IMR-90 (cell line): ENCODE results near the gene MRTFA. TPM values are rescaled to one million over a fixed set of nuclear protein-coding genes. Genes with fewer than 3 reads are reported as not detected.

Experiments used
- ATAC-seq: fragments of 200-7000 bp; cut with Tn5 transposase; 2 replicates; pipeline ENCODE4 v1.9.1; 2020; ENCODE audit warnings: low read depth, mild to moderate bottlenecking, moderate library complexity
- BruUV-seq: library from RNA; stranded (reverse); fragments of 400-500 nt; replicated peaks from 2 replicates; lab custom pipeline; 2021; lab: Mats Ljungman, UMichigan
- CTCF ChIA-PET: fragments of 300-600 bp; formaldehyde crosslinking; extraction: SDS; loops from one replicate; lab custom pipeline; 2021; ENCODE audit warnings: antibody characterized with exemption; lab: Yijun Ruan, JAX
- POLR2A ChIA-PET: fragments of 300-600 bp; sonication (Branson Sonifier 250); formaldehyde crosslinking; loops from one replicate; lab custom pipeline; 2022; ENCODE audit warnings: antibody characterized with exemption; ENCODE audit not compliant: unreplicated experiment; lab: Charles Lee
- DNase-seq: peaks from one replicate; pipeline ENCODE4 v3.0.0; 2013
- H2AFZ ChIP-seq: replicated peaks from 2 replicates; pipeline ENCODE3; 2013; ENCODE audit warnings: low read length, mild to moderate bottlenecking; ENCODE audit not compliant: poor library complexity
- H2AK5ac ChIP-seq: 2 replicates; pipeline ENCODE4 v1.6.1; 2013; ENCODE audit warnings: low read depth, low read length, inconsistent platforms
- H2AK9ac ChIP-seq: replicated peaks from 2 replicates; pipeline ENCODE3; 2013; ENCODE audit warnings: mild to moderate bottlenecking, low read depth, low read length, moderate library complexity; ENCODE audit not compliant: poor library complexity
- H2BK120ac ChIP-seq: 2 replicates; pipeline ENCODE4 v1.6.1; 2013; ENCODE audit warnings: low read depth, low read length, inconsistent platforms
- H2BK15ac ChIP-seq: 3 replicates; pipeline ENCODE4 v1.6.1; 2013; ENCODE audit warnings: low read depth, low read length, inconsistent platforms
- H2BK20ac ChIP-seq: 2 replicates; pipeline ENCODE4 v1.6.1; 2013; ENCODE audit warnings: low read depth, mild to moderate bottlenecking, inconsistent platforms, low read length, moderate library complexity
- H2BK5ac ChIP-seq: 2 replicates; pipeline ENCODE4 v1.6.1; 2013; ENCODE audit warnings: mild to moderate bottlenecking, low read depth, low read length, inconsistent platforms; ENCODE audit not compliant: poor library complexity, severe bottlenecking
- H3K14ac ChIP-seq: replicated peaks from 2 replicates; pipeline ENCODE4 v1.6.1; 2013; ENCODE audit warnings: low read depth, low read length, inconsistent platforms
- H3K18ac ChIP-seq: 2 replicates; pipeline ENCODE4 v1.6.1; 2013; ENCODE audit warnings: low read depth, low read length, control low read depth
- H3K23ac ChIP-seq: 2 replicates; pipeline ENCODE4 v1.6.1; 2013; ENCODE audit warnings: low read depth, low read length, inconsistent platforms
- H3K27ac ChIP-seq: 2 replicates; pipeline ENCODE4 v1.5.1; 2013; ENCODE audit warnings: mild to moderate bottlenecking, control low read depth, low read length; ENCODE audit not compliant: insufficient read depth
- H3K27me3 ChIP-seq: 2 replicates; pipeline ENCODE4 v1.6.1; 2013; ENCODE audit warnings: low read length; ENCODE audit not compliant: control insufficient read depth, insufficient read depth
- H3K36me3 ChIP-seq: 2 replicates; pipeline ENCODE4 v1.6.1; 2013; ENCODE audit warnings: low read length, mixed read lengths; ENCODE audit not compliant: control insufficient read depth, insufficient read depth
- H3K4ac ChIP-seq: 2 replicates; pipeline ENCODE4 v1.6.1; 2013; ENCODE audit warnings: low read depth, low read length, inconsistent platforms
- H3K4me1 ChIP-seq: 2 replicates; pipeline ENCODE4 v1.6.1; 2013; ENCODE audit warnings: low read length, mixed read lengths; ENCODE audit not compliant: control insufficient read depth, insufficient read depth
- H3K4me2 ChIP-seq: 2 replicates; pipeline ENCODE4 v1.6.1; 2013; ENCODE audit warnings: low read depth, mild to moderate bottlenecking, control low read depth, low read length, moderate library complexity
- H3K4me3 ChIP-seq: 2 replicates; pipeline ENCODE4 v1.5.1; 2013; ENCODE audit warnings: low read depth, mild to moderate bottlenecking, control low read depth, low read length, moderate library complexity; ENCODE audit not compliant: insufficient read depth
- H3K56ac ChIP-seq: 2 replicates; pipeline ENCODE4 v1.6.1; 2013; ENCODE audit warnings: low read length, inconsistent platforms; ENCODE audit not compliant: insufficient read depth; ENCODE audit errors: extremely low read depth
- H3K79me1 ChIP-seq, 2 experiments: 2 replicates each; pipeline ENCODE4 v1.6.1; 2013; ENCODE audit warnings: low read length in 2 of 2, inconsistent platforms in 1 of 2, low read depth in 1 of 2
- H3K9ac ChIP-seq: 2 replicates; pipeline ENCODE4 v1.6.1; 2013; ENCODE audit warnings: low read depth, low read length, control low read depth
- H3K9me1 ChIP-seq: 2 replicates; pipeline ENCODE4 v1.6.1; 2013; ENCODE audit warnings: low read length, inconsistent platforms; ENCODE audit not compliant: insufficient read depth
- H3K9me3 ChIP-seq: 2 replicates; pipeline ENCODE4 v1.6.1; 2013; ENCODE audit warnings: low read length; ENCODE audit not compliant: control insufficient read depth, insufficient read depth
- H4K20me1 ChIP-seq: 2 replicates; pipeline ENCODE4 v1.6.1; 2013; ENCODE audit warnings: low read length, inconsistent platforms; ENCODE audit not compliant: insufficient read depth
- H4K5ac ChIP-seq: 2 replicates; pipeline ENCODE4 v1.6.1; 2013; ENCODE audit warnings: mild to moderate bottlenecking, low read depth, low read length, control low read depth
- H4K8ac ChIP-seq, 2 experiments: 2 replicates each; pipeline ENCODE4 v1.6.1; 2013; ENCODE audit warnings: low read depth in 2 of 2, low read length in 2 of 2, control low read depth in 1 of 2, inconsistent platforms in 1 of 2
- H4K91ac ChIP-seq: 2 replicates; pipeline ENCODE4 v1.6.1; 2013; ENCODE audit warnings: low read depth, low read length, inconsistent platforms; ENCODE audit not compliant: insufficient read depth
- BHLHE40 ChIP-seq: fragments of 150-350 bp; IDR thresholded peaks from 2 replicates; pipeline ENCODE4 v1.6.1; 2016; ENCODE audit warnings: mild to moderate bottlenecking, low read depth, low read length
- CHD1 ChIP-seq: IDR thresholded peaks from 2 replicates; pipeline ENCODE4 v1.6.1; 2012; ENCODE audit warnings: low read depth, low read length, improper control_type of control experiment
- MAFK ChIP-seq: IDR thresholded peaks from 2 replicates; pipeline ENCODE4 v1.6.1; 2012; ENCODE audit warnings: low read depth, low read length, improper control_type of control experiment
- MAZ ChIP-seq: IDR thresholded peaks from 2 replicates; pipeline ENCODE4 v1.6.1; 2012; ENCODE audit warnings: low read depth, mild to moderate bottlenecking, low read length, improper control_type of control experiment, moderate library complexity, borderline replicate concordance
- MXI1 ChIP-seq: IDR thresholded peaks from 2 replicates; pipeline ENCODE4 v1.6.1; 2012; ENCODE audit warnings: low read depth, mild to moderate bottlenecking, low read length, moderate library complexity, borderline replicate concordance
- NFE2L2 ChIP-seq: fragments of 150-350 bp; IDR thresholded peaks from 2 replicates; pipeline ENCODE4 v1.6.1; 2016; ENCODE audit warnings: low read depth, mild to moderate bottlenecking, low read length
- POLR2A ChIP-seq: IDR thresholded peaks from 2 replicates; pipeline ENCODE4 v1.6.1; 2012; ENCODE audit warnings: mild to moderate bottlenecking, low read depth, low read length
- RAD21 ChIP-seq: IDR thresholded peaks from 2 replicates; pipeline ENCODE4 v1.6.1; 2012; ENCODE audit warnings: low read length, improper control_type of control experiment
- RCOR1 ChIP-seq: IDR thresholded peaks from 2 replicates; pipeline ENCODE4 v1.6.1; 2012; ENCODE audit warnings: mild to moderate bottlenecking, low read length, improper control_type of control experiment; ENCODE audit not compliant: insufficient replicate concordance
- RFX5 ChIP-seq: IDR thresholded peaks from 2 replicates; pipeline ENCODE4 v1.8.0; 2012; ENCODE audit warnings: low read depth, mild to moderate bottlenecking, low read length, moderate library complexity
- SMC3 ChIP-seq: fragments of 150-350 bp; IDR thresholded peaks from 2 replicates; pipeline ENCODE4 v1.6.1; 2016; ENCODE audit warnings: low read depth, mild to moderate bottlenecking, antibody characterized with exemption, low read length, moderate library complexity
- WGBS, 2 experiments: methylation state at CpG; one replicate each; pipeline versions ENCODE4 v1.1.5 to v1.1.7; 2013; ENCODE audit warnings: missing lambda C conversion rate in 2 of 2; ENCODE audit not compliant: insufficient read length in 1 of 2; ENCODE audit errors: extremely low coverage in 2 of 2; 5-methylcytosine and 5-hydroxymethylcytosine counted together
- dilution Hi-C: fragments of 300-500 bp; cut with HindIII; formaldehyde crosslinking; loops from one replicate; pipeline ENCODE4 v1.14.3; 2018; ENCODE audit warnings: low sequenced_read_pairs; ENCODE audit not compliant: unreplicated experiment
- in situ Hi-C: fragments of 300-500 bp; cut with MboI; formaldehyde crosslinking; loops from 3 replicates; pipeline ENCODE4 v1.14.3; 2019; ENCODE audit warnings: low sequenced_read_pairs, inconsistent platforms, mixed read lengths
- intact Hi-C: fragments of 100-400 bp; cut with micrococcal nuclease; formaldehyde crosslinking; loops from 2 replicates; pipeline ENCODE4 v1.10.0; 2022
- polyA plus RNA-seq, 3 experiments: library from polyadenylated mRNA; depleted of rRNA; stranded (reverse); fragments of >200 nt; gene quantifications; 2 replicates each; pipeline ENCODE4 v1.2.3, GENCODE V29; 2012; ENCODE audit warnings: low replicate concordance in 1 of 3
- total RNA-seq: library from RNA; depleted of rRNA; stranded (reverse); fragments of >200 nt; gene quantifications from 2 replicates; pipeline ENCODE4 v1.2.3, GENCODE V29; 2012
- TF ChIP-seq, protein P1 (sequence below): fragments of 150-350 bp; IDR thresholded peaks from 2 replicates; pipeline ENCODE4 v1.6.1; 2016; ENCODE audit warnings: low read depth, mild to moderate bottlenecking, low read length, moderate library complexity, borderline replicate concordance
- TF ChIP-seq, protein P2 (sequence below): conservative IDR thresholded peaks from 2 replicates; pipeline ENCODE4 v1.5.1; 2012; ENCODE audit warnings: mild to moderate bottlenecking, low read depth, low read length, improper control_type of control experiment
- TF ChIP-seq, protein P3 (sequence below): fragments of 150-350 bp; IDR thresholded peaks from 2 replicates; pipeline ENCODE4 v1.6.1; 2017; ENCODE audit warnings: mild to moderate bottlenecking, antibody characterized with exemption, low read length, low read depth

The MRTFA gene
- total and polyA plus RNA-seq, 2 of the 4 experiments (the other 2 are of a cell fraction): 12.5 to 17.2 TPM

DNA sequence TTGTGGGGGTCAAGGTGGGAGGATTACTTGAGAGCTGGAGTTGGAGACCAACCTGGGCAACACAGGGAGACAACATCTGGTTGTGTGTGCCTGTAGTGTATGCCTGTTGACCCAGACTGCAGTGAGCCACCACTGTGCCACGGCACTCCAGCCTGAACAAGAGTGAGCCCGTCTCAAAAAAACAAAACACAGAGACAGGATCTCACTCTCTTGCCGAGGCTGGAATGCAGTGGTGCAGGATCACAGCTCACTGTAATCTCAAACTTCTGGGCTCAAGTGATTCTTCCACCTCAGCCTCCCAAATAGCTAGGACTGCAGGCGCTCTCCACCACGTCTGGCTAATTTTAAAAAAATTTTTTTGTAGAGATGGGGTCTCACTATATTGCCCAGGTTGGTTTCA, 153.6 kb downstream of the MRTFA start:
- H4K5ac ChIP-seq: 0 out of 2 replicates have a peak overlapping the region, but pooled peaks have one; percentile 17
- H3K56ac ChIP-seq: no peak overlapping the region
- H2AK5ac ChIP-seq: no peak overlapping the region
- no TSS peak for BruUV-seq
- H3K23ac ChIP-seq: no peak overlapping the region
- H3K4ac ChIP-seq: no peak overlapping the region
- H3K9ac ChIP-seq: no peak overlapping the region
- no peak for TF ChIP-seq SMC3
- no peak for TF ChIP-seq RFX5
- no peak for TF ChIP-seq RAD21
- TF ChIP-seq CHD1: no peak
- no peak for TF ChIP-seq POLR2A
- no peak for TF ChIP-seq MAZ
- no peak for TF ChIP-seq MAFK
- TF ChIP-seq, protein P1, sequence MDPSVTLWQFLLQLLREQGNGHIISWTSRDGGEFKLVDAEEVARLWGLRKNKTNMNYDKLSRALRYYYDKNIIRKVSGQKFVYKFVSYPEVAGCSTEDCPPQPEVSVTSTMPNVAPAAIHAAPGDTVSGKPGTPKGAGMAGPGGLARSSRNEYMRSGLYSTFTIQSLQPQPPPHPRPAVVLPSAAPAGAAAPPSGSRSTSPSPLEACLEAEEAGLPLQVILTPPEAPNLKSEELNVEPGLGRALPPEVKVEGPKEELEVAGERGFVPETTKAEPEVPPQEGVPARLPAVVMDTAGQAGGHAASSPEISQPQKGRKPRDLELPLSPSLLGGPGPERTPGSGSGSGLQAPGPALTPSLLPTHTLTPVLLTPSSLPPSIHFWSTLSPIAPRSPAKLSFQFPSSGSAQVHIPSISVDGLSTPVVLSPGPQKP: no peak
- TF ChIP-seq MXI1: no peak
- TF ChIP-seq, protein P2, sequence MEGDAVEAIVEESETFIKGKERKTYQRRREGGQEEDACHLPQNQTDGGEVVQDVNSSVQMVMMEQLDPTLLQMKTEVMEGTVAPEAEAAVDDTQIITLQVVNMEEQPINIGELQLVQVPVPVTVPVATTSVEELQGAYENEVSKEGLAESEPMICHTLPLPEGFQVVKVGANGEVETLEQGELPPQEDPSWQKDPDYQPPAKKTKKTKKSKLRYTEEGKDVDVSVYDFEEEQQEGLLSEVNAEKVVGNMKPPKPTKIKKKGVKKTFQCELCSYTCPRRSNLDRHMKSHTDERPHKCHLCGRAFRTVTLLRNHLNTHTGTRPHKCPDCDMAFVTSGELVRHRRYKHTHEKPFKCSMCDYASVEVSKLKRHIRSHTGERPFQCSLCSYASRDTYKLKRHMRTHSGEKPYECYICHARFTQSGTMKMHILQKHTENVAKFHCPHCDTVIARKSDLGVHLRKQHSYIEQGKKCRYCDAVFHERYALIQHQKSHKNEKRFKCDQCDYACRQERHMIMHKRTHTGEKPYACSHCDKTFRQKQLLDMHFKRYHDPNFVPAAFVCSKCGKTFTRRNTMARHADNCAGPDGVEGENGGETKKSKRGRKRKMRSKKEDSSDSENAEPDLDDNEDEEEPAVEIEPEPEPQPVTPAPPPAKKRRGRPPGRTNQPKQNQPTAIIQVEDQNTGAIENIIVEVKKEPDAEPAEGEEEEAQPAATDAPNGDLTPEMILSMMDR: no peak
- no peak for TF ChIP-seq RCOR1
- TF ChIP-seq NFE2L2: no peak
- no peak for TF ChIP-seq BHLHE40
- TF ChIP-seq, protein P3, sequence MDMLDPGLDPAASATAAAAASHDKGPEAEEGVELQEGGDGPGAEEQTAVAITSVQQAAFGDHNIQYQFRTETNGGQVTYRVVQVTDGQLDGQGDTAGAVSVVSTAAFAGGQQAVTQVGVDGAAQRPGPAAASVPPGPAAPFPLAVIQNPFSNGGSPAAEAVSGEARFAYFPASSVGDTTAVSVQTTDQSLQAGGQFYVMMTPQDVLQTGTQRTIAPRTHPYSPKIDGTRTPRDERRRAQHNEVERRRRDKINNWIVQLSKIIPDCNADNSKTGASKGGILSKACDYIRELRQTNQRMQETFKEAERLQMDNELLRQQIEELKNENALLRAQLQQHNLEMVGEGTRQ: no peak
- peaks cover 24% of the 10 kb centered on the region for H4K20me1 ChIP-seq
- H3K18ac ChIP-seq: no peak overlapping the region
- H3K36me3 ChIP-seq: peaks cover 3% of the 10 kb centered on the region; the same call in 1 of the 2 replicates
- intact Hi-C loops (no loop called here), in situ Hi-C loops (no loop called here), dilution Hi-C loops (no loop called here)
- H2AFZ ChIP-seq: no peak overlapping the region
- no peak for DNase-seq
- no peaks in the 10 kb centered on the region for H3K27me3 ChIP-seq
- H3K4me3 ChIP-seq: no peak overlapping the region
- POLR2A ChIA-PET: interaction anchor here (0.6 kb wide), 1 partner anchor 146 kb away, joined by 3 read pairs; no protein-coding TSS in a partner anchor
- 83% methylated on average over 1 of the region's 5 CpGs; no CpG with 5 or more reads in 1 of the 2 experiments for WGBS, 2 experiments
- H2BK120ac ChIP-seq: no peak overlapping the region
- H2BK15ac ChIP-seq: no peak overlapping the region
- H4K91ac ChIP-seq: no peak overlapping the region
- H2AK9ac ChIP-seq: no peak overlapping the region
- H3K14ac ChIP-seq: no peak overlapping the region; the same call in 1 of the 2 replicates
- H2BK20ac ChIP-seq: no peak overlapping the region
- ATAC-seq: no peak
- H3K9me1 ChIP-seq: peaks cover 31% of the 10 kb centered on the region
- no peak overlapping the region for H3K27ac ChIP-seq
- H3K9me3 ChIP-seq: no peaks in the 10 kb centered on the region
- H3K4me2 ChIP-seq: no peak overlapping the region
- CTCF ChIA-PET: interaction anchor here (0.7 kb wide), 1 partner anchor 610 kb away, joined by 4 read pairs; no protein-coding TSS in a partner anchor
- H3K4me1 ChIP-seq: peaks cover 24% of the 10 kb centered on the region
- H3K79me1 ChIP-seq: peaks cover 45 to 87% of the 10 kb centered on the region in 2 experiments
- no peak overlapping the region; a peak in 1 of 4 replicates for H4K8ac ChIP-seq
- H2BK5ac ChIP-seq: no peak overlapping the region
